ENCODE measurements around the gene SPATA12. TPM values are rescaled to one million over a fixed set of nuclear protein-coding genes. Genes with fewer than 3 reads are reported as not detected.

SPATA12 gene
- total and polyA plus RNA-seq, 7 donors: 0.01 TPM; not detected in 6

- WGBS, 3 donors: 59 to 65% (median 60%) methylated on average over 10 of the region's 10 CpGs
- TF ChIP-seq CTCF (IDR thresholded peaks at IDR 0.05): no peak
- H3K27me3 ChIP-seq (ENCODE audit: insufficient read depth in 3 of 3, low read length in 2 of 3): no peaks in the 10 kb centered on the region
- no peak overlapping the region for H3K27ac ChIP-seq
- no peak overlapping the region for H3K4me3 ChIP-seq
- DNase-seq (no peak), ATAC-seq (no peak)
- no peaks in the 10 kb centered on the region for H3K9me3 ChIP-seq
- no peaks in the 10 kb centered on the region for H3K4me1 ChIP-seq
- H3K36me3 ChIP-seq (ENCODE audit: insufficient read depth in 1 of 2, low read depth in 1 of 2): no peaks in the 10 kb centered on the region
- intact Hi-C loops (cut with DNase I): no loop called here
Measured at GRCh38 chr3:57120451-57121174, 60.1 kb downstream of the SPATA12 start.

Other genes with a start within 250 kb of the SPATA12 start
- gene IL17RD, start 104.7 kb downstream of the SPATA12 start, total RNA-seq: 1 to 10 TPM in 2 of 4 donors, under 1 TPM in 2; 0.86 to 1.8 (median 1.3) TPM
- gene IL17RD, start 104.7 kb downstream of the SPATA12 start, polyA plus RNA-seq: under 1 TPM; 0.19 to 0.34 (median 0.33) TPM
- under 1 TPM in 3 of 4 donors, not detected in 1; 0.30 to 0.46 (median 0.34) TPM for gene HESX1, start 139.3 kb downstream of the SPATA12 start, total RNA-seq
- gene HESX1, start 139.3 kb downstream of the SPATA12 start, polyA plus RNA-seq: under 1 TPM; 0.18 to 0.39 (median 0.25) TPM
- 10 to 100 TPM; 34.9 to 56.4 (median 50.9) TPM for gene APPL1, start 167.1 kb downstream of the SPATA12 start, total RNA-seq
- gene APPL1, start 167.1 kb downstream of the SPATA12 start, polyA plus RNA-seq: 10 to 100 TPM; 14.4 to 50.0 (median 15.4) TPM
- gene ASB14, start 232.0 kb downstream of the SPATA12 start, total RNA-seq: 10 to 100 TPM in 1 of 4 donors, 1 to 10 TPM in 2, under 1 TPM in 1; 0.76 to 10.2 (median 5.7) TPM
- gene ASB14, start 232.0 kb downstream of the SPATA12 start, polyA plus RNA-seq: 1 to 10 TPM in 1 of 3 donors, under 1 TPM in 2; 0.05 to 2.6 (median 0.75) TPM

Measured in psoas muscle (tissue), 8 donors.